Renal cortical epithelial cell (primary cell): ENCODE data around the gene LYZL4. TPM values are rescaled to one million over a fixed set of nuclear protein-coding genes. Genes with fewer than 3 reads are reported as not detected.

Experiments used
- DNase-seq: peaks from one replicate; pipeline ENCODE4 v3.0.0-alpha.2; 2011; ENCODE audit warnings: low read depth
- total RNA-seq: library from RNA; depleted of rRNA; stranded (reverse); fragments of >200 nt; gene quantifications from 2 replicates; pipeline ENCODE4 v1.2.3, GENCODE V29; 2014

The LYZL4 gene
- total RNA-seq, 1 donor from 2014 or later, result not detected

DNA sequence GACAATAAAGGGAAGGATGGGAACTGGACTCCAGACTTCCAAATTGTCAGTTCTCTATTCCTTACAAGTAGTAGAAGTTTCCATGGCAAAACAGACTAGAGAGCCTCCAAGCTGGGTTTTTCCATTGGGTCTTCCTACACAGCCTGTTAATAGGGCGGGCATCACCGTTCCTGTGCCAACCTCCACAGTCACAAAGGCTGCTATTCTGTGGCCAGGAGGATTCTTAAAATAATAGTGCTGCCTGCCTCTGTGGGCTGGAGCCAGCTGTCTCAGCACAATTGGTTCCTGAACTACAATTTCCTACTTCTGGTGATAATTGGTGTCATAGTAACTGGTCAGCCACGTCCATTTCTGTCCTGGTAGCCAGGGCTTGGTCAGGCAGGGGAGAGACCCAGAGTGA, 38.6 kb downstream of the LYZL4 start:
- DNase-seq, result no peak

GRCh38 chr3:42369832-42370231, 40.6 kb downstream of the LYZL4 start:
- no peak for DNase-seq

DNA sequence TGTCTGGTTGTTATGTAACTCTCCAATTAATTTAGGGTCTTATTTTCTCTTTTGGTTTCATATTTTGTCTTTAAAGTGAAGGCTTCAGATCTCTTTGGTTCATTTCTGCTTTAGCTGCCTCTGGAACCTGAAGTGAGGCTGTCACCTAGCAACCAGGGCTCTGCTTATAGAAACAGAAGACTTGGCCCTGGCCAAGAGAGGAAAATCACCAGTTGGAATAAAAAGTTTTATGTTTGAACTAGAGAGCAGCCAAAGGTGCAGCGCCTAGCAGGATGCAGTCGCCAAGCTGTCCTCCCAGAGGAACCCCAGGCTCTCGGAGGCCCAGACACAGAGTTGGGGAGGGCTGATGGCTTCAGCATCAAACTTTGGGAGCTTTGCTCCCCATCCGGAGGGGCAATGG, 41.1 kb downstream of the LYZL4 start:
- peak; percentile 28 for DNase-seq

- DNase-seq, result no peak
Measured at GRCh38 chr3:42368861-42369260, 41.5 kb downstream of the LYZL4 start.

GRCh38 chr3:42367903-42368302, 42.5 kb downstream of the LYZL4 start:
- peak; percentile 29 for DNase-seq

DNA sequence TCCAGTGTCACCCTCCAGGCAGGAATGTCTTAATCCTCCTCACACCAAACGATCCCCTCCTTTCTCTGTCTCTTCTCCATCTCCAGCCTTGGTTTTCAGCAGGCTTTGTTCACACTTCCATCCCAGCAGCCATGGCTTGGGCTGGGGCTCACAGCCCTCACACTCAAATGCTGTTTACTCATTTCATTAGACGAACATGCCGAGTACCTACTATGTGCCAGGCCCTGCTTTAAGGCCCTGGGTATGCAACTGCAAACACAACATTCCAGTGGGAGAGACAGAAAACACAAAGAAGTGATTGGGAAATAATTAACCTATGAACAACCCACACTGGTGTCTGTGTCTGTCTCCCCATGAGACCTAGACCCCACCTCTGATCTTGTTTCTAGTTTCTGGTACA, 43.9 kb downstream of the LYZL4 start:
- no peak for DNase-seq

- no peak for DNase-seq
Measured at GRCh38 chr3:42357335-42357734, 53.1 kb downstream of the LYZL4 start.

DNA sequence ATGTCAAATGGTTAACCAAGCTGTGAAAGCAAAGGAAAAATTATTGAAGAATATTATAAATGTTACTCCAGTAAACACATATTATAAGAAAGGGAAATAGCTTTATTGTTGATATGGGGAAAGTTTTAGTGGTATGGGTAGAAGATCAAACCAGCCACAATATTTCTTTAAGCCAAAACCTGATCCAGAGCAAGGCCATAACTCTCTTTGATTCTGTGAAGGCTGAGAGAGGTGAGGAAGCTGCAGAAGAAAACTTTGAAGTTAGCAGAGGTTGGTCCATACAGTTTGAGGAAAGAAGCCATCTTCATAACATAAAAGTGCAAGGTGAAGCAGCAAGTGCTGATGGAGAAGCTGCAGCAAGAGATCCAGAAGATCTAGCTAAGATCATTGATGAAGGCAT, 54.8 kb downstream of the LYZL4 start:
- DNase-seq, result no peak

GRCh38 chr3:42353631-42354030, 56.8 kb downstream of the LYZL4 start:
- DNase-seq, result no peak

- no peak for DNase-seq
Measured at GRCh38 chr3:42351207-42351606, 59.2 kb downstream of the LYZL4 start.

DNA sequence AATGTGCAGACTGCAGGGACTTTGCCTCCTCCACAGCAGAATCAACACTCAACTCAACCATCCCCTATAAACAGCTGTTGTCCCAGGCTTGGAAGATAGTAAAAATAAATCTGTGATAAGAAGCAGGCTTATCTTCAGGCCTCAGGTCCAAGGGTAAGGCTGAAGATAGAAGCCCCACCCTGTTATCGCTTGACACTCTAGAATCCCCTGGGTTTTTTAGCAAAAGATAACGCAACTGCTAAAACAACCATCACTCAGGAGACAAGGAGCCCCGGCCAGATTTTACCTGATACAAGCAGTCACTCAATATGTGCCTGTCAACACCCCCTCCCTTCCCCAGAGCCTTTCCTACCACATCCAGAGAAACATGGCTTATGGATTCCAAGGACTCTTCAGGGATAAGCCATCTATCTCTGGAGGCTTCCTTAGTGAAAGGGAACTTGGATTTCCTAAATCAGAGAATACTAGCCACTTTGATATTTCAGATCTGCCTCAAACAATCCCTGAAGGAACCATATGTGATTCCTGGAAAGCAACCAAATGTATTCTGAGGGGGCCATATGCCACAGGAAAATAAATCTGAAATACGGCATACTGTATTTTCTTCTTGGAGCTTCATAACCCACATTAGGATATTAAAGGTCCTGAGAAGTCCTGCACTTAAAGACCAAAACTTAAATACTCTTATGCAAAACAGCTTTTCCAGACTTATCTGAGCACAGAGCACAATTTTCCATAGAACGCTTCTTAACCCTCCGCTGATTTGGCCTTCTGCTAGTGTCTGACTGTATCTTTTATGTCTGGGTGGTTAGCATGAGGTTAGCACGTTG, 60.4 kb downstream of the LYZL4 start:
- no peak for DNase-seq

DNA sequence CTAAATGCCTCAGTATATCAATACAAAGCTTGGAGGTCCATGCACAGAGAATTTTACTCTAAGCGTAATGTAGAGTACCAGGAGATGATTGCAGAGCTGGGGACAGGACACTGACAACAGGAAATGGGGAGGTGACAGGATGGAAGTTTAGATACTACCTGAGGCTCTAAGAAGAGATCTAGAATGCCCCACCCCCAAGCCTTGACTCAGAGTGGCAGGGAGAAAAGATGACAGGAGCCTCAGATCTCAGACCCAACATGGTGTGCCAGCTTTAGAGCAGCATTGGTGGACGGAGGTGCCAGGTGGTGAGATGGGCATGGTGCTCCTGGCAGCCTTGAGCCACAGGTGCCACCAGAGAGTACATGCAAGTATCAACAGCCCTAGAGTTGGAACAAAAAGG, 62.5 kb downstream of the LYZL4 start:
- DNase-seq, result no peak

Other genes with a start within 250 kb of the LYZL4 start
- 0.69 and 7.6 TPM in 2 replicates for gene CCK, start 144.4 kb downstream of the LYZL4 start, total RNA-seq
- 0.25 and 0.69 TPM in 2 replicates for gene VIPR1, start 92.0 kb upstream of the LYZL4 start, total RNA-seq
- gene SEC22C, start 171.4 kb upstream of the LYZL4 start, total RNA-seq, result 66.1 and 108 TPM in 2 replicates
- gene SS18L2, start 180.2 kb upstream of the LYZL4 start, total RNA-seq, result 16.2 and 34.2 TPM in 2 replicates
- 22.9 and 68.4 TPM in 2 replicates for gene NKTR, start 190.1 kb upstream of the LYZL4 start, total RNA-seq
- 16.7 and 39.2 TPM in 2 replicates for gene ZBTB47, start 243.1 kb upstream of the LYZL4 start, total RNA-seq